GM12874 (cell line): Measurements from ENCODE around the gene UGGT1.

Experiments used
- CTCF ChIP-seq: IDR thresholded peaks from 2 replicates; pipeline ENCODE4 v1.5.1; 2011; ENCODE audit warnings: low read depth, mild to moderate bottlenecking, control low read depth, low read length, moderate library complexity; ENCODE audit not compliant: insufficient read depth

The UGGT1 gene

GRCh38 chr2:128187032-128187654 lies 96.1 kb downstream of the UGGT1 start:
- no peak for TF ChIP-seq CTCF

DNA sequence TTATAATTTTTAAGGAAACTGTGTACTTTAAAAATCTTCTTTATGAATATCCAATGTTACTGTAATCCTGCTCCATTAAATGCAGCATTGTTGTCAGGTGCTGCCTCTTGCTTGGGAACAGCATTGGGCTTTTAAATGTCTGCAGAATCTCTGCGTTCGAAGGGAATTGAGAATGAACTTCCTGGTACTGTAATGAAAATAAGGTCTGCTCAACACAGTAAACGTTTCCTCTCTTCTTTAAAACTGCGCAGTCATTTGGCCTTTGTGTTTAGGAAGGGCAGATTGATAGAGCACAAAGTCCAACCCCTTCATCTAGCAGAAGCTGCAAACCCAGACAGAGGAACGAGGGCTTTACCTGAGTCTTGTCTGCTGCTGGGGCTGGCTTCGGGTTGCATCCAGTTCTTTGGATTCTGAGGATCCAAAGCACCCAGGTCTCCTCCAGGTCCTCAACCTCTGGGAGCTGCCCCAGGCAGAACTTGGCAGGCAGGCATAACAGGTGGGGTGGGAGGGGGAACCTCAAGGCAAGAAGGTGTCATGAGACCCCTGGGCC lies 104.5 kb downstream of the UGGT1 start:
- TF ChIP-seq CTCF, result no peak

DNA sequence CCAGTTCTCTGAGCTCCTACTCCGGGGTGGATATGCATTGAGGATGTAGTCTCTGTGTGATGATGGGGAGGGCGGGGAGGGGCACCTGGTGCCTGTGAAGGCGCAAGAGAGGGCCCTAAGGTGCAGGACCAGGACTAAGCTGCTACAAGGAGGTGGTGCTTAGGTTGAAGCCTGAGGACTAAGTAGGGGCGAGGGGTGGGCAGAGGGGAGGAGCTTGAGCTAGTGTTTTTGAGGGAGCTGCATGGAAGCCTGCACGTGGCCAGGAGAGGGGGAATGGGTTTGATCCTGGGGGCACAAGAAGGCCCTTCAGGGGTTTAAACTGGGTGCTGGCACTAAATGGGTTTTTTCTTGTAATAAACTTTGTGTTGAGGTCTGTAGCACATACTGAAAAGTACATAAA lies 105.0 kb downstream of the UGGT1 start:
- no peak for TF ChIP-seq CTCF

DNA sequence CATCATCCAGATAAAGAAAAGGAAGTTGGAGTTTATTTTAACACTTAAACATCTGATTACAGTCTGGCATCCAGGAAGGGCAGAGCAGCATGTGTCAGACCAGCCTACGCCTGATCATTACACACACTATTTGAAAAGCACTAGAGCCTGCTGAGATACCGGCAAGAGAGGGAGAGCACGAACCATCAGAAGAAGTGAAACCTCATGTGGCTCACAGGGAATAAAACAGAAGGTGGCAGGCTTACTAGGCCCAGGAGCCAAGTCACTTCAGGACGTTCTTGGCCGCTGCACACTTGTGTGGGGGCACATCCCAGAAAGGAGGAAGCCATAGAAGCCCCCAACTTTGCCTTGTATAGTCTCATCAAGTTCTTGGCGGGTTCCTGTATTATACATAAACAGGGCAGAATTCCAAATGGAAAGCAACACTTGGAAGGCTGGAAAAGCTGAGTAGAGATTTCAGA lies 105.5 kb downstream of the UGGT1 start:
- no peak for TF ChIP-seq CTCF

DNA sequence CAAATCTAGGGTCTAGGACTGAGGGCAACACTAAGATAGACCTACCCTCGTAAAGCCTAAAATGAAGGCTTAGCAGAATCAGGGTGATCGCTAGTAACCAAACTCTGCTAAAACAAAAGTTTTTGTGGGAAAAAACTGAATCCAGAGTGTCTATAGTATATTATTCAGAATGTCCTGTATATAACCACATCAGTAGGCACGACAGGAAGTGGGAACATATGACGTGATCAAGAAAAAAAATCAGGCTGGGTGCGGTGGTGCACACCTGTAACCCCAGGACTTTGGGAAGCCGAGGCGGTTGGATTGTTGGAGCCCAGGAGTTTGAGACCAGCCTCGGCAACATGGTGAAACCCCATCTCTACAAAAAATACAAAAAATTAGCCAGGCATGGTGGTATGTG lies 106.1 kb downstream of the UGGT1 start:
- TF ChIP-seq CTCF, result no peak

DNA sequence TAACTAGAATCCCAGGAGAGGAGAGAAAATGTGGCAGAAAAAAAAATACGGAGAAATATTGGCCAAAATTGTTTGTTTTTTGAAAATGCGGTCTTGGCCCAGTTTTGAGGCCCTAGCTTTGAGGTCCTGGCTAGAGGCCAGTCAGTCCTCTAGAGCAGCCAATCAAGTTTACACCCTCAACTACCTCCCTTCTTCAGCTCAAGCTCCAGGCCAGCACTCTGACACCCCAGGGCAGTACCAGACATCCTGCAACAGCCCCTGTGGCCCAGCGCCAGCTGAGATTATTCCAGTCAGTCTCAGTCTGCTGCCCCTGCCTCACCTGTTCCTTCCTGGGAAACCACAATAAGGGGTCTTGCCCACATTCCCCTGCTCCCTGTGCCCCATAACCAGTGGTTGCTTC lies 107.7 kb downstream of the UGGT1 start:
- no peak for TF ChIP-seq CTCF

DNA sequence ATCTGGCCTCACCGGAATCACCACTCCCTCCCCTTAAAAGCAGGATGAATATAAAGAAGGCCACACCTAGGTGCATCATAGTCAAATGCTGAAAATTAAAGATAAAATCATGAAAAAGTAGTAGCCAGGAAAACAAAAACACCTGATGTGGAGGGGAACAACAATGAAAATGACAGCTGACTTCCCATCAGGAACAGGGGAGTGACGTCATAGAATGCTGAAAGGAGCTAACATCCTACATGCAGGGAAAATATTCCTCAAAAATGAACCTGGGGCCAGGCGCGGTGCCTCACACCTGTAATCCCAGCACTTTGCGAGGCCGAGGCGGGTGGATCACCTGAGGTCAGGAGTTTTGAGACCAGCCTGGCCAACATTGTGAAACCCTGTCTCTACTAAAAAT lies 108.1 kb downstream of the UGGT1 start:
- TF ChIP-seq CTCF, result no peak
